ENCODE results near the gene PROKR1.

- TF ChIP-seq, protein P1, sequence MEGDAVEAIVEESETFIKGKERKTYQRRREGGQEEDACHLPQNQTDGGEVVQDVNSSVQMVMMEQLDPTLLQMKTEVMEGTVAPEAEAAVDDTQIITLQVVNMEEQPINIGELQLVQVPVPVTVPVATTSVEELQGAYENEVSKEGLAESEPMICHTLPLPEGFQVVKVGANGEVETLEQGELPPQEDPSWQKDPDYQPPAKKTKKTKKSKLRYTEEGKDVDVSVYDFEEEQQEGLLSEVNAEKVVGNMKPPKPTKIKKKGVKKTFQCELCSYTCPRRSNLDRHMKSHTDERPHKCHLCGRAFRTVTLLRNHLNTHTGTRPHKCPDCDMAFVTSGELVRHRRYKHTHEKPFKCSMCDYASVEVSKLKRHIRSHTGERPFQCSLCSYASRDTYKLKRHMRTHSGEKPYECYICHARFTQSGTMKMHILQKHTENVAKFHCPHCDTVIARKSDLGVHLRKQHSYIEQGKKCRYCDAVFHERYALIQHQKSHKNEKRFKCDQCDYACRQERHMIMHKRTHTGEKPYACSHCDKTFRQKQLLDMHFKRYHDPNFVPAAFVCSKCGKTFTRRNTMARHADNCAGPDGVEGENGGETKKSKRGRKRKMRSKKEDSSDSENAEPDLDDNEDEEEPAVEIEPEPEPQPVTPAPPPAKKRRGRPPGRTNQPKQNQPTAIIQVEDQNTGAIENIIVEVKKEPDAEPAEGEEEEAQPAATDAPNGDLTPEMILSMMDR (conservative IDR thresholded peaks at IDR 0.05 in 1 of 2, IDR thresholded peaks at IDR 0.05 in 1 of 2; ENCODE audit: low read depth in 1 of 2, low read length in 2 of 2) = no peak
- no peak for TF ChIP-seq EZH2 (IDR thresholded peaks at IDR 0.05; ENCODE audit: low read length, missing control alignments)
Measured at GRCh38 chr2:68653538-68653982, 10.2 kb downstream of the PROKR1 start.

All from fibroblast of lung (primary cell).